Measurements from ENCODE around the gene CXADR. TPM values are rescaled to one million over a fixed set of nuclear protein-coding genes. Genes with fewer than 3 reads are reported as not detected.
"Not testable (repeated sequence)": the region's sequence is repeated elsewhere in the genome, so short reads cannot be mapped to it uniquely, and the experiment has no call there.

CXADR gene
- total and polyA plus RNA-seq, 4 donors, result 0.52 to 1.3 (median 0.63) TPM; not detected in 1

GRCh38 chr21:17495680-17496079 lies 17.2 kb upstream of the CXADR start:
- ATAC-seq (ENCODE audit: low FRiP score) (no peak), DNase-seq (no peak)
- H3K27ac ChIP-seq (ENCODE audit: low read depth in 1 of 2, low read length in 2 of 2), result no peak overlapping the region
- no peaks in the 10 kb centered on the region for H3K27me3 ChIP-seq (ENCODE audit: control insufficient read depth in 1 of 2, insufficient read depth in 2 of 2, low read length in 1 of 2)
- H3K9me3 ChIP-seq (ENCODE audit: control insufficient read depth, low read length), result no peaks in the 10 kb centered on the region
- no peaks in the 10 kb centered on the region for H3K36me3 ChIP-seq (ENCODE audit: control insufficient read depth in 1 of 2, insufficient read depth in 2 of 2, low read length in 1 of 2)
- H3K4me3 ChIP-seq (ENCODE audit: low read length in 2 of 2), result no peak overlapping the region
- WGBS, 2 donors, result 78 to 91% methylated on average over 2 of the region's 2 CpGs
- no peaks in the 10 kb centered on the region for H3K4me1 ChIP-seq (ENCODE audit: control insufficient read depth in 1 of 2, insufficient read depth in 2 of 2, low read length in 2 of 2)
- intact Hi-C loops (cut with DNase I), result no loop called here

- Histone ChIP-seq H3K27me3 (ENCODE audit: control insufficient read depth in 1 of 2, insufficient read depth in 2 of 2, low read length in 1 of 2) (no peaks in the 10 kb centered on the region), H3K27ac (ENCODE audit: low read depth in 1 of 2, low read length in 2 of 2) (no peak overlapping the region), H3K4me1 (ENCODE audit: control insufficient read depth in 1 of 2, insufficient read depth in 2 of 2, low read length in 2 of 2) (no peaks in the 10 kb centered on the region), H3K36me3 (ENCODE audit: control insufficient read depth in 1 of 2, insufficient read depth in 2 of 2, low read length in 1 of 2) (no peaks in the 10 kb centered on the region), H3K9me3 (ENCODE audit: control insufficient read depth, low read length) (no peaks in the 10 kb centered on the region), H3K4me3 (ENCODE audit: low read length in 2 of 2) (no peak overlapping the region)
- intact Hi-C loops (cut with DNase I), result no loop called here
- no peak for DNase-seq
- no peak for ATAC-seq (ENCODE audit: low FRiP score)
These were observed 15.5 kb upstream of the CXADR start for GRCh38 chr21:17497316-17497715.

GRCh38 chr21:17498586-17498985 lies 14.3 kb upstream of the CXADR start:
- H3K4me3 ChIP-seq (ENCODE audit: low read length in 2 of 2), result no peak overlapping the region
- 68 to 75% methylated on average over 2 of the region's 2 CpGs for WGBS, 2 donors
- H3K9me3 ChIP-seq (ENCODE audit: control insufficient read depth, low read length), result no peaks in the 10 kb centered on the region
- no peak overlapping the region for H3K27ac ChIP-seq (ENCODE audit: low read depth in 1 of 2, low read length in 2 of 2)
- DNase-seq (no peak), ATAC-seq (ENCODE audit: low FRiP score) (no peak)
- no peaks in the 10 kb centered on the region for H3K4me1 ChIP-seq (ENCODE audit: control insufficient read depth in 1 of 2, insufficient read depth in 2 of 2, low read length in 2 of 2)
- no peaks in the 10 kb centered on the region for H3K27me3 ChIP-seq (ENCODE audit: control insufficient read depth in 1 of 2, insufficient read depth in 2 of 2, low read length in 1 of 2)
- intact Hi-C loops (cut with DNase I), result no loop called here
- H3K36me3 ChIP-seq (ENCODE audit: control insufficient read depth in 1 of 2, insufficient read depth in 2 of 2, low read length in 1 of 2), result no peaks in the 10 kb centered on the region

- 56% methylated on average over 4 of the region's 4 CpGs for WGBS, 2 donors
- DNase-seq, result no peak
- no peaks in the 10 kb centered on the region for H3K4me1 ChIP-seq (ENCODE audit: control insufficient read depth in 1 of 2, insufficient read depth in 2 of 2, low read length in 2 of 2)
- no peaks in the 10 kb centered on the region for H3K36me3 ChIP-seq (ENCODE audit: control insufficient read depth in 1 of 2, insufficient read depth in 2 of 2, low read length in 1 of 2)
- H3K4me3 ChIP-seq (ENCODE audit: low read length in 2 of 2), result no peak overlapping the region
- H3K27me3 ChIP-seq (ENCODE audit: control insufficient read depth in 1 of 2, insufficient read depth in 2 of 2, low read length in 1 of 2), result peaks cover 0 to 2% of the 10 kb centered on the region in 2 donors
- no peaks in the 10 kb centered on the region for H3K9me3 ChIP-seq (ENCODE audit: control insufficient read depth, low read length)
- intact Hi-C loops (cut with DNase I), result loop anchor here in 1 of 2 donors (5.0 kb wide), 1 partner anchor 49 kb away; no protein-coding TSS in a partner anchor
- H3K27ac ChIP-seq (ENCODE audit: low read depth in 1 of 2, low read length in 2 of 2), result no peak overlapping the region
- ATAC-seq (ENCODE audit: low FRiP score), result no peak
These were observed 11.5 kb upstream of the CXADR start for GRCh38 chr21:17501107-17502006.

- intact Hi-C loops (cut with DNase I), result loop anchor here in 1 of 2 donors (5.0 kb wide), 1 partner anchor 51 kb away; no protein-coding TSS in a partner anchor
- H3K9me3 ChIP-seq (ENCODE audit: control insufficient read depth, low read length); H3K4me1 ChIP-seq (ENCODE audit: control insufficient read depth in 1 of 2, insufficient read depth in 2 of 2, low read length in 2 of 2); H3K4me3 ChIP-seq (ENCODE audit: low read length in 2 of 2); H3K36me3 ChIP-seq (ENCODE audit: control insufficient read depth in 1 of 2, insufficient read depth in 2 of 2, low read length in 1 of 2); DNase-seq; ATAC-seq (ENCODE audit: low FRiP score); H3K27me3 ChIP-seq (ENCODE audit: control insufficient read depth in 1 of 2, insufficient read depth in 2 of 2, low read length in 1 of 2); H3K27ac ChIP-seq (ENCODE audit: low read depth in 1 of 2, low read length in 2 of 2): not testable (repeated sequence)
- WGBS, 2 donors, result 83% methylated on average over 5 of the region's 5 CpGs
These were observed 9.9 kb upstream of the CXADR start for GRCh38 chr21:17502985-17503384.

GRCh38 chr21:17506951-17507350 lies 5.9 kb upstream of the CXADR start:
- WGBS, 2 donors, result 82 to 96% methylated on average over 7 of the region's 7 CpGs
- H3K4me3 ChIP-seq (ENCODE audit: low read length in 2 of 2), result no peak overlapping the region

GRCh38 chr21:17507591-17507990 lies 5.3 kb upstream of the CXADR start:
- intact Hi-C loops (cut with DNase I), result no loop called here
- no peaks in the 10 kb centered on the region for H3K4me1 ChIP-seq (ENCODE audit: control insufficient read depth in 1 of 2, insufficient read depth in 2 of 2, low read length in 2 of 2)
- H3K9me3 ChIP-seq (ENCODE audit: control insufficient read depth, low read length), result no peaks in the 10 kb centered on the region
- DNase-seq (no peak), ATAC-seq (ENCODE audit: low FRiP score) (no peak)
- 84 to 95% methylated on average over 5 of the region's 5 CpGs for WGBS, 2 donors
- H3K4me3 ChIP-seq (ENCODE audit: low read length in 2 of 2), result no peak overlapping the region
- peaks cover 0 to 2% of the 10 kb centered on the region in 2 donors for H3K27me3 ChIP-seq (ENCODE audit: control insufficient read depth in 1 of 2, insufficient read depth in 2 of 2, low read length in 1 of 2)
- H3K27ac ChIP-seq (ENCODE audit: low read depth in 1 of 2, low read length in 2 of 2), result no peak overlapping the region
- no peaks in the 10 kb centered on the region for H3K36me3 ChIP-seq (ENCODE audit: control insufficient read depth in 1 of 2, insufficient read depth in 2 of 2, low read length in 1 of 2)

More at GRCh38 chr21:17506951-17507350, 5.9 kb upstream of the CXADR start:
- intact Hi-C loops (cut with DNase I), result no loop called here
- H3K27me3 ChIP-seq (ENCODE audit: control insufficient read depth in 1 of 2, insufficient read depth in 2 of 2, low read length in 1 of 2), result peaks cover 0 to 2% of the 10 kb centered on the region in 2 donors
- H3K9me3 ChIP-seq (ENCODE audit: control insufficient read depth, low read length), result no peaks in the 10 kb centered on the region
- DNase-seq (no peak), ATAC-seq (ENCODE audit: low FRiP score) (no peak)
- H3K4me1 ChIP-seq (ENCODE audit: control insufficient read depth in 1 of 2, insufficient read depth in 2 of 2, low read length in 2 of 2), result no peaks in the 10 kb centered on the region
- no peaks in the 10 kb centered on the region for H3K36me3 ChIP-seq (ENCODE audit: control insufficient read depth in 1 of 2, insufficient read depth in 2 of 2, low read length in 1 of 2)
- no peak overlapping the region for H3K27ac ChIP-seq (ENCODE audit: low read depth in 1 of 2, low read length in 2 of 2)

- Histone ChIP-seq H3K27me3 (ENCODE audit: control insufficient read depth in 1 of 2, insufficient read depth in 2 of 2, low read length in 1 of 2) (peaks cover 0 to 1% of the 10 kb centered on the region in 2 donors), H3K36me3 (ENCODE audit: control insufficient read depth in 1 of 2, insufficient read depth in 2 of 2, low read length in 1 of 2) (no peaks in the 10 kb centered on the region), H3K9me3 (ENCODE audit: control insufficient read depth, low read length) (no peaks in the 10 kb centered on the region), H3K4me1 (ENCODE audit: control insufficient read depth in 1 of 2, insufficient read depth in 2 of 2, low read length in 2 of 2) (no peaks in the 10 kb centered on the region), H3K27ac (ENCODE audit: low read depth in 1 of 2, low read length in 2 of 2) (no peak overlapping the region), H3K4me3 (ENCODE audit: low read length in 2 of 2) (peak overlapping the region; percentile 5 to 49)
- peak; percentile 69 for ATAC-seq (ENCODE audit: low FRiP score)
- intact Hi-C loops (cut with DNase I), result no loop called here
- peak in 1 of 2 donors; percentile 77 for DNase-seq
- WGBS, 2 donors, result 1% methylated on average over 49 to 69 of the region's 69 CpGs
These were observed 626 bp downstream of the CXADR start for GRCh38 chr21:17513214-17514123.

All from aorta (tissue), 5 donors.